Activated CD4-positive, alpha-beta T cell treated with anti-CD3 and anti-CD28 coated beads for 24 hours (primary cell): ENCODE data around the gene CASP5.
"Not testable (repeated sequence)": the region's sequence is repeated elsewhere in the genome, so short reads cannot be mapped to it uniquely, and the experiment has no call there.

Experiments used
- DNase-seq, 2 donors: peaks; one replicate each; pipeline ENCODE4 v3.0.0-alpha.2; 2020; ENCODE audit warnings: low read depth in 2 of 2

Gene CASP5

DNA sequence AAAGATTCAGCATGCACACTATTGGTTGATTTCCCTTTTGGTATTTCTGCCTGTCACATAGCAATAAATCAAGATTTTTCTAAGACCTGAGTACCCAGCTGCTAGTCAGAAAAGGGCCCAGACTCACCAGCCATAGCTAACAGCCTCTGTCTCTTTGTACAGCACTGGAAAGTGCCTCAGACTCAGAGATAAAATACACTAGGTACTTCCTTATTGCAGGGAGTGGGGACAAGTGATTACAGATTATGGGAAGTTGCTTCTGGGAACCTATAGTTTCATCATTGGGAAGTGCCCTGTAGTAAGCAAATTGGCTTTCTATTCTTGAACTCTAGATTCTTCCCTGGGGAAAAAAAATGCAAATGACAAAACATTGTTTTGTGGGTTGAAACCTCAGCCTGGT lies at the start of gene CASP5:
CASP5 (minus strand) TSS at position 166 of the 400 bp plus-strand sequence; CDS start at position 134, 32 bp downstream.
- no peak for DNase-seq

DNA sequence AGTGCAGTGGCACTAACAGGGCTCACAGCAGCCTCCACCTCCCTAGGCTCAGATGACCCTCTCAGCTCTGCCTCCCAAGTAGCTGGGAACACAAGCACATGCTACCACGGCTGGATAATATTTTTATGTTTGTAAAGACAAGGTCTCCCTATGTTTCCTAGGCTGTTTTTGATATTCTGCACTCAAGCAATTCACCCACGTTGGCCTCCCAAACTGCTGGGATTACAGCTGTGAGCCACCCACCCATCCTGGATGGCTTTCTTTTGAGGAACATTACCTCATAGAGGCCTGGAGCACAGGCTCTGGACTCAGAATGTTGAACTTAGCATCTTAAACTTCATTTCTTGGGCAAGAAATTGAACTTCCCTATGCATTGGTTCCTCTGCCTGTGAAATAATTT lies 49.1 kb upstream of the CASP5 start:
- not testable (repeated sequence) for DNase-seq

DNA sequence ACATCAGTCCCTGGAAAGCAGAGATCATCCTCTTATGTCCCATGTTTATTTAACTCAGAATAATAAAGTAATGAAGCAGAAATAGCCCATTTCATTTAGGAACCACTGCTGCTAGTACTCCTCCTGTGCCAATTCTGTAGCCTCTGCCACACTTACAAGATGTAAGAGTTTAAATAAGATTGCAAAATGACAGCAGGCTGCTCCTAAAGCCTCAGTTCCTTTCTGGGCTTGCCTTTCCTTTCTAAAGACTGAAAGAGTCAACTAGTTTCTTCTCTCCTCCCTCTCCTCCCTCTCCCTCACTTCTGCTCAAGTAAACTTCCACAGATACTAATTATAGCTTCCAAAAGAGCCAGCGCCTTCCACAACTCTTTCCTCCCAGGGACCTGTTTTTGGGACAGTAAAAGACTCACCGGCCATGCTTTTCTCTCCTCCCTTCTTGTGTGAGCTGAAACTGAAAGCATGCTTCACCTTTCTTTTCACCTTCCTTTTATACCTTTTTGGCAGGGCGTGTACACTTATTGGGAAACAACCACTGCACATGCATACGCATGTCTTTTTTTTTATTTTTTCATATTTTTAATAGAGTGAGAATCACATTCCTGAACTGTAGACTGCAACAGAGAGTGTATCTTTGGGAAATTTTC lies 48.2 kb upstream of the CASP5 start:
- DNase-seq, result no peak

DNA sequence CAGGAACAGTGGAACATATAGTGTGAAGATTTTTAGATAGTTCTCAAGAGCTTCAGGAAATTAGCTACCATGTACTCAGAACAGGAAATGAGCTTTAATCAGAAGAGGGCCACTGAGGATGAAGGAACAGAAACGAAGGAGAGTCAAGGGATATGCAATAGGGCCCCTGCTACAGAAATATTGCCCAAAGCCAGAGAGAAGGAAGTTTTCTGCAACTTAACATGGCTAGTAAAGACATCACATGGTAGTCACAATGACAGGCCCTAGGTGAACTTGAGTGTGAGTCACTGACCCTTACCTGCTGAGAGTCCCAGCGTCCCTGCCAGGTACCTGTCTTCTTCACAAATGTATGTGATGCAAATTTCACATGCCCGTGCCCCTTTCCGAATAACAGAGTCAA lies 47.3 kb upstream of the CASP5 start:
- DNase-seq, result no peak

DNA sequence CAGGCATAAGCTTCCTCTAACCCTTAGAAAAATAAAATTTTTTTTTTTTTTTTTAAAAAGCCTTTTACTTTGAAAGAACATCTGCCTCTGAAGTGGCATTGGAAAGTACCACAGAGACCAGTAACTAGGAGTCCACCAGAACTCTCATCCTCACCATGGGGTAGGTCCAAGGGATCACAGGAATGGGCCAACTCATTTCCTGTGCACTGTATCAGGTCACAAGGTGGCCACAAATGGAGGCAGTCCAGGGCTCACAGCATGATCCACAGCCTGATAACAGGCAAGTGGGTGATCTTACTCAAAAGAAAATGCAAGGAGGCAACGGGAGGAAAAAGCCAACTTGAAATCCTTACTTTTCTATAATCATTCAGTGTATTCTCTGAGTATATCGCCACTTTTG lies 46.8 kb upstream of the CASP5 start:
- DNase-seq, result not testable (repeated sequence)

DNA sequence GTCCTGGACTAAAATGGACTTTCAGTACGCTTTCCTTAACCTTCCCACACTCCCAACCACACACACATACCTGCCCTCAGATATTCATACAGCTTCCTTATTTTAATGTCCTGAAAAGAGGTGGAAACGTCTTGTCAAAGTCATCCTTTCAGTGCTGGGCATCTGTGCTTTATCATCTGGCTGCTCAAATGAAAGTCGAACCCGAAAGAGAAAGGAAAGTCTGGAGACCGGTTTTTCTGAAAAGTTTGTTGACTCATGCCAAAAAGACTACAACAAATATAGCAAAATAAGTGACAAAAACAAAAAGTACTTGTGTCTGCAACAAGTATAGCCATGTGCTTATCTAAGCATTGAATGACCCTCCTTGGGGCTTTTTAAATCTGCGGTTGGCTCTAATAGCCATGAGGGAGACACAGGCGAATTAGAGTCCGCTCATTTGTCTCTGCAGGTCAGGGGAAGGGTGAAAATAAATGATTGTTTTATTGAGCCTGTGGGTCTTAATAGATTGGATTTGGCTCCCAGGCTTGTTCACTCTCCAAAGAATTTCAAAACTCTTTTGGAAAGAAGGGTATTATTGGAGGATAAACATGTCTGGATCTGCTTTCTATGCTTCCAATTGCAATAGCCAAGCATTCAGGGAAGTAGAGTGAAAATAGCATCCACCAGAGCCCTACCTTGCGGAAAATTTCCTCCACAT lies 40.4 kb upstream of the CASP5 start:
- DNase-seq, result not testable (repeated sequence)

DNA sequence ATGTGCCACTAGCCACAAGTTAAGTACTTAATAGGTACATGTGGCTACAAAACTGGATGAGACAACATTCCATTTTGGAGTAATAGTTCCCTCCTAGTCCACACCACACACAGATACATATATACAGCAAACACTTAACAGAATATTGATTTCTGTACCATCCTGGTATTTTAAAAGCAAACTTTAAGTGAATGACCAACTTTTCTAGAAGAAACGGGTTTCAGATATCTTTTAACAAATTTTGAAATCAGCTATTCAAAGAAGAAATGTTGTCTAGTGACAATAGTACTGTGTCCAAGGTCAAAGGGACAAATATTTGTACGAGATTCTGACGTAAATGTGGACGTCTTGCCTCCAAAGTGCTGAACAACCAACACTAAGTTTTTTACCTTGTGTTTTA lies 34.5 kb upstream of the CASP5 start:
- DNase-seq, result no peak

DNA sequence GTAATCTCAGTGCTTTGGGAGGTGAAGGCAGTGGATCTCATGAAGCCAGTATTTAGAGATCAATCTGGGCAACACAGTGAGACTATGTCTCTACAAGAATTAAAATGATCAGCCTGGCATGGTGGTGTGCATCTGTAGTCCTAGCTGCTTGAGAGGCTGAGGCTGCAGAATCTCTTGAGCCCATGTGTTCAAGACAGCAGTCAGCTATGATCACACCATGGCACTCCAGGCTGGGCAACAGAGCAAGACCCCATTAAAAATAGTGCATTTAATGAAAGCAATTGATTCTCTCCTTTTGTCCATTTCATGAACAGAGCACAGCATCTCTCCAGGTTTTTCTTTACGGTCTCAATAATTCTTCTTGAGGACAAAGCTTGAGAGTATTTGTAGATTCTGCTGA lies 33.5 kb upstream of the CASP5 start:
- no peak for DNase-seq

DNA sequence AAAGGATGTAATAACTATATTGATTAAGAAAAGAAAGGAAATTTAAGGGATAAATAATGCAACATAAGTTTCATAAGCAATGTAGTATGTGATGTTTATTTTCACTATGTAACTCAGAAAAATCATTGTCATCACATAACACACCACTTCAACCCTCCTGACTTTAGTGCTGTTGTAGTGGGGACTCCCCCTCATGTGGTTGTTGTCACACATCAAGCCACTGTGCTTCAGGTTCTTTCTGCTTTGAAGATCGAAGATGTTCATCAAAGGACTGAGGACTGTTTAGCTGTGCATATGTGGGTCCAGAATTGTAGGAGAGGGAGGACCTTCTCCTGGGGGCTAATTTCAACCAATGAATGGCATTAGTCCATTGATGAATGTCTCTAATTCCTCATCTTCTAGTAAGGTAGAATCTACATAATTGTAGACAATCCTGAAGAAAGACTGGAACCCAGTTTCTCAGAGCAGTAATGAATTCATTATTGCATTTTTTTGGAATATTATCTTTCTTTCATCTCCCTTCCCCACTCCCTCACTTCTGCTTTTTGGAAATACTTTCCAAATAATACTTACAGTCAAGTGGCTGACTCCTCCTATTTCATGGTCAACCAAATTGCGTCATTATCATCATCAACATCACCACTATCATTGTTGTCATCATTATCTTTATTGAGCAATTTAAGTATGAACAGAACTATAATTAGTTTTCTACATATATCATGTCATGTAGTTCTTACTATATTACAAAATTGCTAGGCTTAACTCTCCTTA lies 31.9 kb upstream of the CASP5 start:
- no peak for DNase-seq

DNA sequence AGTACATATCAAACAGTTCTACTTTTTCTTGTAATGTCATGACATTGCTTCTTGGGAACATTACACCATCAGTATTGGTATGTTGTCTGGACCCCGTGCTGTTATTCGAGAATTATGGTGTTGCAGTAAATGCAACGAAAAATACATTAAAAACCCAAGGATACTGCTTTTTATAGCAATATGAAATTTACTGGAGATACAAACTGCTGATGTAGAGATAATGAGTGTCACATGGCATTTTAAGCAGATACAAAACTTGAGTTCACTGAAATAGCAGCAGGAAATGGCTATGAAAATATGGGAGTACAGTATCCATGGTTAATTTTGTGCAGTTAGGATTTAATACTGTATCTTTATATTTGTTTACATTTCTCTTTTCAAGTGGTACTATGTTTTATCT lies 29.5 kb upstream of the CASP5 start:
- no peak for DNase-seq

DNA sequence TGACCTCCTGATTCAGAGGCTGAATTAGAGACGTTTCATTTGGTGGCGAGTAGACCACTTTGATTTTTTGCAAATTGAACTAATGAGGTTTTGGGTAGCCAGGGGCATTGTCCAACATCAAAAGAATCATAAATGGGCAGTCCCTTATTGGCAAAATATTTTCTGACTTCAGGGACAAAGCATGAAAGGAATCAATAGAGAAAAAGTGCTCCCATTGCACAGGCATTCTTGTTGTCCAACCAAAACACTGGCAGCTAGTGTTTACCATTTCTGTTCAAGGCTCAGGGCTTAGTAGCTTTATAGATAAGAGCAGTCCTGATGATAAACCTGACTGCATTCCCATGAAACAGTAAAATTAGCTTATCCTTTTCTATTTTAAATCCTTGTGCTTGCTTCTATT lies 28.6 kb upstream of the CASP5 start:
- DNase-seq, result no peak

DNA sequence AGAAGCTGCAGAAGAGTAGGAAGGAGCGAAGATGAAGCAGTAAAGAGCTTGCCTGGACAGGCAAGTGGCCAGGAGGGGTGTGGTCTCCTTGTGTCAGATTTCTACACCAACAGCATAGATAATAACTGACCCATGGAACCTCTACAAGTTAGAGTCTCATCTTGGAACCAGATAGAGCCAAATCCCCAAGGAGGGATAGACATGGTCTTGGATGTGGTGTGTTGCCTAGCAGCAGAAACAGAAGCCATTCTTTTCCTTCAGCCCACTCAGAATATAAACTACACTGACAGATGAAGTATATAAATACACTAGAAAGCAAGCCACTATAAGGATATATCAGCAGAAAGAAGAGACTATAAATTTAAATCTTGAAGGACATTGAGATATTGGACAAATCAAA lies 26.5 kb upstream of the CASP5 start:
- no peak for DNase-seq

DNA sequence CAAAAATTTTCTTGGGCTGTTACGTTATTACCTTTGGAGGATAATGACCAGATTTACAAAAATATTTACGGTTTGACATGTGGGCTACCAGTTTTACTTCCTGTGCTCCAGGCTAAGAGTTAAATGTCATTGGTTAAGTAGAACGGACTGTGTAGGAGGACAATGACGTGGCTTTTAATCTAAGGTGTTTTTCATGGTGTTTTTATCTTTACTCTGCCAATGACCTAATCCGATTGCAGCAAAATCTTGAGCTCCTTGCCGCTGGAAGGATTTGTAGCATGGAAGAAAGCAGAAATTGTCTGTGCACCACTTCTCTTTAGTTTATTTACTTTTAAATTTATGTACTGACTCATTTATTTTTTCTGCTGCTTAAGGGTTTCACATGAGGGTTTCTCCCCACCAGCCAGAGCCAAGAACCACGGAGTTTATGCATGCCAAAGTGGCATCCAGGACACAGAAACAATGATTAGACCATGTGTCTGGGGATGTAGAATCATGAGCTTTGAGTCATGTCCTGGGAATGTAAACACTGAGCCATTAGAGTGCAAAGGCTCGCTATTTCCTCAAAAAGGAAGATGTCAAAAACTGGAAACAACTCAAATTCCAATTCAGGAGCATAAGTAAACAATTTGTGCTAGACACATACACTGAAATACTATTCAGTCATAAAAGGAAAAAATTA lies 24.1 kb upstream of the CASP5 start:
- DNase-seq, result no peak

DNA sequence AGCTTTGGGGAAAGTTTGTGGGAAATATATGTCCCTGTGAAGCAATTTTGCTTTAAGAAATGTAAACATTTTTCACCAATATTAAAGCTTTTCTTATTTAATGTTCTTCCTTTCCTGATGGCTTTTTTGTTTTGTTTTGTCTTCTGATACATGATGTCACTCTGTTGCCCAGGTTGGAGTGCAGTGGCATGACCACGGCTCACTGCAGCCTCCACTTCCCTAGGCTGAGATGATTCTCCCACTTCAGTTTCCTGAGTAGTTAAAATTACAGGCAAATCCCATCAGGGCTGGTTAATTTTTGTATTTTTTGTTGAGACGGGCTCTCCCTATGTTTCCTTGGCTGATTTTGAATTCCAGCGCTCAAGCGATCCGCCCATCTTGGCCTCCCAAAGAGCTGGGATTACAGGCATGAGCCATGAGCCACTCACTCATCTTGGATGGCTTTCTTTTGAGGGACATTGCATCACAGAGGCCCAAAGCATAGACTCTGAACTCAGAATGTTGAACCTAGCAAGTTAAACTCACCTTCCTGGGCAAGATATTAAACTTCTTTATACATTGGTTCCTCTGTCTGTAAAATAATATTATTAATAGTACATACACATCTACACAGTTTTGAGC lies 22.8 kb upstream of the CASP5 start:
- no peak for DNase-seq

DNA sequence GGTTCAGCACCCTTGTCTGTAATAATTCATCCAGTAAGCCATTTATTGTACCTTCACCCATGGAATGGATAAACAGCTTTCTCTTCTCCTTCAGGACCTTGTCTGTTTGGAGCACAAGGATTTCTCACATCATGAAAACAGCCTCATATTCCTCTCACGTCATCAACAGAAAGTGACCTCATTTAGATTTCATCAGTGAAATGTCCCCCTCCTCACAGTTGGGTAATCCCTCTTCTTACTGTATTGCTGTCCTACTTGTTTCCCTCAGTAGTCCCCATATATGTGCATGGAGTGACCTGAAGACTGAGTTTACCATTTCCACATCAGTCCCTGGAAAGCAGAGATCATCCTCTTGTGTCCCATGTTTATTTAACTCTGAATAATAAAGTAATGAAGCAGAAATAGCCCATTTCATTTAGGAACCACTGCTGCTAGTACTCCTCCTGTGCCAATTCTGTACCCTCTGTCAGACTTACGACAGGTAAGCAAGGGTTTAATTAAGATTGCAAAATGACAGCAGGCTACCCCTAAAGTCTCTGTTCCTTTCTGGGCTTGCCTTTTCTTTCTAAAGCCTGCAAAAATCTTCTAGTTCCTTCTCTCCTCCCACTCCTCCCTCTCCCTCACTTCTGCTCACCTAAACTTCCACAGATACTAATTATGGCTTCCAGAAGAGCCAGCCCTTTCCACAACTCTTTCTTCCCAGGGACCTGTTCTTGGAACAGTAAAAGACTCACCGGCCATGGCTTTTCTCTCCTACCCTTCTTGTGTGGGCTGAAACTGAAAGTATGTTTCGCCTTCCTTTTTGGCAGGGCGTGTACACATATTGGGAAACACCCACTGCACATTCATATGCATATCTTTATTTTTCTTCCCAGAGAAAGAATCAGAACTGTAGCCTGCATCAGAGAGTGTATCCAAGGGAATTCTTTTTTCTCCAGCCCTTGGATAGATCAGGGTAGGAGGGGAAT lies 21.9 kb upstream of the CASP5 start, which contains the start of gene CARD16:
CARD16 (minus strand) TSS at position 779 of the 968 bp plus-strand sequence; CDS start at position 741, 38 bp downstream.
- DNase-seq, result peak in 1 of 2 donors; percentile 9

DNA sequence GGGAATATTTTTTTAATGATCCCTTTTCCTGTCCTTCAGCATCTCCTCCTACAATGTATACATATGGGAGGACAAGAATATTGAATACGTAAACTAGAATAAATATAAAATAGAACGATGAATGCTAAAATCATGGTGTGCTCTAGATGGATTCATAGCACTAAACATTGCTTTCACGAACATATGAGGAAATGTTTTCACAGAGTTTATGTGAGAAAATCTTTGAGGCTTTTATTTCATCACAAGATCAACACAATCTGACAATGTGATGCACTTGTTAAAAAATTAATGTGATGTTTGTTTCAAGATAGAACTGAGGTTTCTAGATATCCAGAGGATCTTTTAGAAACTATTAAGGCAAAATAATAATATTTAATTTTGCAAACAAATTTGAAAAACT lies 19.2 kb upstream of the CASP5 start:
- no peak for DNase-seq

DNA sequence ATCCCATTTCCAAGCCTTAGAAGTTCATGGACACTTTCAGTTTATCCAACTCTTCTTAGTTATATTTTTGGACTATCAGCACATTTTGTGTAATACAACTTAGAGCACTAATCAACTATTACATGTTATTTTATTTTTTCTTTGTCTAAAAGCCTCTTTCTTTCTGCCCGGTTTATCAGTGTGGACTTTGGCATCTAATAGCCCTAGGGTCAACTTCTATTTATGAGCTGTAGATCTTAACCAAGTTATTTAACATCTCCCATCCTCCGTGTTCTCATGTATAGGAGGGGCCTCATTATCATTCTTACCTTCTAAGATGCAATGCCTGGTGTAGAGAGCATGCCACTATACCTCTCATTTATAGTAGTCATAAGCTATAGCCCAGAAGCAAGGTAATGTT lies 17.7 kb upstream of the CASP5 start:
- DNase-seq, result no peak

DNA sequence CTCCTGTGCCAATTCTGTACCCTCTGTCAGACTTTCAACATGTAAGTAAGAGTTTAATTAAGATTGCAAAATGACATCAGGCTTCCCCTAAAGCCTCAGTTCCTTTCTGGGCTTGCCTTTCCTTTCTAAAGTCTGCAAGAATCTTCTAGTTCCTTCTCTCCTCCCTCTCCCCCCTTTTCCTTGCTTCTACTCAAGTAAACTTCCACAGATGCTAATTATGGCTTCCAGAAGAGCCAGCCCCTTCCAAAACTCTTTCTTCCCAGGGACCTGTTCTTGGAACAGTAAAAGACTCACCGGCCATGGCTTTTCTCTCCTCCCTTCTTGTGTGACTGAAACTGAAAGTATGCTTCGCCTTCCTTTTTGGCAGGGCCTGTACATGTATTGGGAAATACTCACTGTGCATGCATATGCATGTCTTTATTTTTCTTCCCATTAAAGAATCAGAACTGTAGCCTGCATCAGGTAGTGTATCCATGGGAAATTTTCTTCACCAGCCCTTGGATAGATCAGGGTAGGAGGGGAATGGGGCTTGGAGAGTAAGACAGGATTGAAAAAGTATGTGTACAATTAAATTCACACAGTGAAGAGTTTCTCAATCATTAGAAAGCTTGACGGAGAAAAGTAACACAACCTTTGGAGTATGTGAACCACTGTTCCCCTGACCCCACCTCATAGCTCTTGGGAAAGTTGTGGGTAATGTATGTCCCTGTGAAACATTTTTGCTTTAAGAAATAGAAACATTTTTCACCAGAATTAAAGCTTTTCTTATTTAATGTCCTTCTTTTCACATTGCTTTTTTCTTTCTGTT lies 12.0 kb upstream of the CASP5 start, which contains the start of gene CASP1:
CASP1 (minus strand) TSS at position 332 of the 808 bp plus-strand sequence; CDS start at position 301, 31 bp downstream.
- DNase-seq, result peak in 1 of 2 donors; percentile 6

DNA sequence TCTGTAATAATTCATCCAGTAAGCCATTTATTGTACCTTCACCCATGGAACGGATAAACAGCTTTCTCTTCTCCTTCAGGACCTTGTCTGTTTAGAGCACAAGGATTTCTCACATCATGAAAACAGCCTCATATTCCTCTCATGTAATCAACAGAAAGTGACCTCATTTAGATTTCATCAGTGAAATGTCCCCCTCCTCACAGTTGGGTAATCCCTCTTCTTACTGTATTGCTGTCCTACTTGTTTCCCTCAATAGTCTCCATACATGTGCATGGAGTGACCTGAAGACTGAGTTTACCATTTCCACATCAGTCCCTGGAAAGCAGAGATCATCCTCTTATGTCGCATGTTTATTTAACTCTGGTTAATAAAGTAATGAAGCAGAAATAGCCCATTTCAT lies 11.4 kb upstream of the CASP5 start:
- DNase-seq, result not testable (repeated sequence)
